PC-9 (cell line): ENCODE results near the gene ANKRD60.

Experiments
- CTCF ChIP-seq: fragments of 200-600 bp; sonication (generic); conservative IDR thresholded peaks from 2 replicates; pipeline ENCODE4 v1.6.1; 2017; ENCODE audit warnings: mixed run types, antibody characterized with exemption, mild to moderate bottlenecking, moderate library complexity
- EZH2 ChIP-seq: fragments of 200-600 bp; sonication (generic); IDR thresholded peaks from 2 replicates; pipeline ENCODE4 v1.8.0; 2017; ENCODE audit warnings: antibody characterized with exemption, low read depth

GRCh38 chr20:58212636-58213035 lies 15.8 kb downstream of the ANKRD60 start:
- TF ChIP-seq CTCF: no peak
- no peak for TF ChIP-seq EZH2
